ENCODE results near the gene NHS.

- TF ChIP-seq CTCF (IDR thresholded peaks at IDR 0.05; ENCODE audit: insufficient read depth, low read depth, low read length) (no peak), EZH2 (IDR thresholded peaks at IDR 0.05; ENCODE audit: insufficient read depth, low read length) (no peak)
Measured at GRCh38 chrX:17368002-17368401, 7.0 kb upstream of the NHS start.
